RCC 7860 (cell line): ENCODE data around the gene TGM2.

Experiments used
- DNase-seq: peaks from one replicate; pipeline ENCODE4 v3.0.0-alpha.2; 2015; ENCODE audit warnings: low spot score
- FAIRE-seq: peaks from 2 replicates; lab custom pipeline; 2012; peaks lifted over from hg19 to GRCh38; lab: Jason Lieb, UNC

The TGM2 gene

GRCh38 chr20:38147163-38147562 lies 17.9 kb downstream of the TGM2 start:
- no peak for FAIRE-seq

GRCh38 chr20:38146628-38147027 lies 18.4 kb downstream of the TGM2 start:
- DNase-seq (no peak), FAIRE-seq (no peak)

More at GRCh38 chr20:38147163-38147562, 17.9 kb downstream of the TGM2 start:
- DNase-seq, result no peak

GRCh38 chr20:38146156-38146555 lies 18.9 kb downstream of the TGM2 start:
- no peak for FAIRE-seq
- no peak for DNase-seq

GRCh38 chr20:38145729-38146075 lies 19.4 kb downstream of the TGM2 start:
- no peak for DNase-seq
- FAIRE-seq, result no peak

GRCh38 chr20:38144974-38145728 lies 19.9 kb downstream of the TGM2 start:
- FAIRE-seq, result peak; percentile 77
- peak; percentile 79 for DNase-seq

GRCh38 chr20:38144598-38144973 lies 20.5 kb downstream of the TGM2 start:
- no peak for FAIRE-seq

GRCh38 chr20:38143646-38144554 lies 21.2 kb downstream of the TGM2 start:
- FAIRE-seq (peak; percentile 97), DNase-seq (peak; percentile 100)

More at GRCh38 chr20:38144598-38144973, 20.5 kb downstream of the TGM2 start:
- DNase-seq, result no peak

- DNase-seq, result peak; percentile 73
- peak; percentile 56 for FAIRE-seq
These were observed 21.8 kb downstream of the TGM2 start for GRCh38 chr20:38143238-38143645.

GRCh38 chr20:38141889-38142494 lies 23.1 kb downstream of the TGM2 start:
- FAIRE-seq (no peak), DNase-seq (no peak)

- FAIRE-seq (no peak), DNase-seq (no peak)
These were observed 23.7 kb downstream of the TGM2 start for GRCh38 chr20:38141204-38141888.

- DNase-seq (no peak), FAIRE-seq (no peak)
These were observed 24.9 kb downstream of the TGM2 start for GRCh38 chr20:38139977-38140753.

- no peak for DNase-seq
- FAIRE-seq, result no peak
These were observed 25.7 kb downstream of the TGM2 start for GRCh38 chr20:38139156-38139912.

GRCh38 chr20:38138086-38138778 lies 26.8 kb downstream of the TGM2 start:
- DNase-seq, result no peak
- FAIRE-seq, result no peak

- FAIRE-seq, result no peak
These were observed 27.5 kb downstream of the TGM2 start for GRCh38 chr20:38137441-38138037.

GRCh38 chr20:38136421-38137245 lies 28.4 kb downstream of the TGM2 start:
- FAIRE-seq (no peak), DNase-seq (no peak)

More at GRCh38 chr20:38137441-38138037, 27.5 kb downstream of the TGM2 start:
- DNase-seq, result no peak

- FAIRE-seq (no peak), DNase-seq (no peak)
These were observed 29.2 kb downstream of the TGM2 start for GRCh38 chr20:38135651-38136420.

- DNase-seq, result no peak
- FAIRE-seq, result no peak
These were observed 29.8 kb downstream of the TGM2 start for GRCh38 chr20:38135271-38135650.
